AG09319 (cell line): ENCODE data around the gene CERS6.

Experiments
- DNase-seq: peaks from one replicate; pipeline ENCODE4 v3.0.0-alpha.2; 2010; ENCODE audit warnings: low read depth; ENCODE audit errors: extremely low read depth
- TF ChIP-seq, protein P1 (sequence below): IDR thresholded peaks from 2 replicates; pipeline ENCODE4 v1.5.1; 2011; ENCODE audit warnings: low read depth, mild to moderate bottlenecking, inconsistent platforms, low read length, moderate library complexity

The CERS6 gene

DNA sequence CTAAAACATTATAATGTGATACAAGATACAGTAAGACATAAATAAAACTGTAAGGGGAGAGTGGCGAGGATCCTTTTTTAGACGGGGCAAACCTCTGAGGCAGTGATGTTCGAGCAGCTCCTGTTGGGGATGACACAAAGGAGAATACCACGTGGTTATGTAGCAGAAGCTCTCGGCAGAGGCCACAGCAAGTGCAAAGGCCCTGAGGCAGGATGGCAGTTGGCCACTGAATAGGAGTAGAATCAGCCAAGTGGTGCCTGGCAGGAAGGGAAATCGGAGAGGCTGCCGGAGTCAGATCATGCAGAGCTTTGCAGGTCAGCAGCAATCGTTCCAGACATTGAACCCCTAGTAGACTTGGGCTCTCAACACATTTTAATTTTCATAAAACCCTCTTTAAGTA, 365.5 kb downstream of the CERS6 start:
- no peak for DNase-seq
- TF ChIP-seq, protein P1, sequence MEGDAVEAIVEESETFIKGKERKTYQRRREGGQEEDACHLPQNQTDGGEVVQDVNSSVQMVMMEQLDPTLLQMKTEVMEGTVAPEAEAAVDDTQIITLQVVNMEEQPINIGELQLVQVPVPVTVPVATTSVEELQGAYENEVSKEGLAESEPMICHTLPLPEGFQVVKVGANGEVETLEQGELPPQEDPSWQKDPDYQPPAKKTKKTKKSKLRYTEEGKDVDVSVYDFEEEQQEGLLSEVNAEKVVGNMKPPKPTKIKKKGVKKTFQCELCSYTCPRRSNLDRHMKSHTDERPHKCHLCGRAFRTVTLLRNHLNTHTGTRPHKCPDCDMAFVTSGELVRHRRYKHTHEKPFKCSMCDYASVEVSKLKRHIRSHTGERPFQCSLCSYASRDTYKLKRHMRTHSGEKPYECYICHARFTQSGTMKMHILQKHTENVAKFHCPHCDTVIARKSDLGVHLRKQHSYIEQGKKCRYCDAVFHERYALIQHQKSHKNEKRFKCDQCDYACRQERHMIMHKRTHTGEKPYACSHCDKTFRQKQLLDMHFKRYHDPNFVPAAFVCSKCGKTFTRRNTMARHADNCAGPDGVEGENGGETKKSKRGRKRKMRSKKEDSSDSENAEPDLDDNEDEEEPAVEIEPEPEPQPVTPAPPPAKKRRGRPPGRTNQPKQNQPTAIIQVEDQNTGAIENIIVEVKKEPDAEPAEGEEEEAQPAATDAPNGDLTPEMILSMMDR = no peak

DNA sequence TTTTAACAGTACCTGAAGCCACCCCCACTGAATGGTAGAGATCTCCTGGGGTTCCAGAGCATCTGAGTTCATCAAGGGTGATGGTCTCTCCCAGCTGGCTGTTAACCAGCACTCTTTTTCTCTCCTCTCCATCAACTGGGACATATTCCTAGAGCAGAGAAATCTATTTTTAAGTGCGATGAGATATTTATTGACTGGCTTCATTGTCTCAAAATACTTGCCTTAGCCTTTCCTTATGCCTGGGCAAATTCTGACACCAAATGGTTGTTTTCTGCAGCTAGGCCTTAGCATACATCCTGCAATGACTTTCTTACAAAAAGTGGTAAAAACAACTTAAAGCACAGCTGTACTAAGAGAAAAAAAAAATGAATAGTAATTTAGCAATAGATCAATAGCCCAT, 365.9 kb downstream of the CERS6 start:
- TF ChIP-seq, protein P1 = no peak
- DNase-seq = no peak
